ENCODE results near the gene UNC45A. TPM values are rescaled to one million over a fixed set of nuclear protein-coding genes. Genes with fewer than 3 reads are reported as not detected.

Gene UNC45A
- total and polyA plus RNA-seq, 2 of the 13 experiments (the other 11 are each of a cell fraction or from before 2014, with no cell fraction given) = 33.8 to 39.7 TPM

DNA sequence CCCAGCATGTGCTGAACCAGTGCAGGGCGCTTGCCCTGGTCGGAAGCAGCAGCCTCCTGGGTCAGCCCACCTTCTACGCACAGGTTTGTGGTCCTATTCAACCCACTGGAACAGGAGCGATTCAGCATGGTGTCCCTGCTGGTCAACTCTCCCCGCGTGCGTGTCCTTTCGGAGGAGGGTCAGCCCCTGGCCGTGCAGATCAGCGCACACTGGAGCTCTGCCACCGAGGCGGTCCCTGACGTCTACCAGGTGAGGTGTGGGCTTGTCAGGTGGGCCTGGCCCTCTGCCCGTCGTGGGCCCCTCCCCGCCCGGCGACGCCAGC, 23.8 kb upstream of the UNC45A start (continued):
- TF ChIP-seq ZNF574 (CRISPR knock-in tag; IDR thresholded peaks at IDR 0.05) (no peak), ZNF274 (CRISPR knock-in tag; IDR thresholded peaks at IDR 0.05) (no peak), ZBTB42 (CRISPR knock-in tag; IDR thresholded peaks at IDR 0.05) (no peak), RFXAP (CRISPR knock-in tag; IDR thresholded peaks at IDR 0.05; ENCODE audit: borderline replicate concordance) (no peak)
- TF ChIP-seq, protein P1, sequence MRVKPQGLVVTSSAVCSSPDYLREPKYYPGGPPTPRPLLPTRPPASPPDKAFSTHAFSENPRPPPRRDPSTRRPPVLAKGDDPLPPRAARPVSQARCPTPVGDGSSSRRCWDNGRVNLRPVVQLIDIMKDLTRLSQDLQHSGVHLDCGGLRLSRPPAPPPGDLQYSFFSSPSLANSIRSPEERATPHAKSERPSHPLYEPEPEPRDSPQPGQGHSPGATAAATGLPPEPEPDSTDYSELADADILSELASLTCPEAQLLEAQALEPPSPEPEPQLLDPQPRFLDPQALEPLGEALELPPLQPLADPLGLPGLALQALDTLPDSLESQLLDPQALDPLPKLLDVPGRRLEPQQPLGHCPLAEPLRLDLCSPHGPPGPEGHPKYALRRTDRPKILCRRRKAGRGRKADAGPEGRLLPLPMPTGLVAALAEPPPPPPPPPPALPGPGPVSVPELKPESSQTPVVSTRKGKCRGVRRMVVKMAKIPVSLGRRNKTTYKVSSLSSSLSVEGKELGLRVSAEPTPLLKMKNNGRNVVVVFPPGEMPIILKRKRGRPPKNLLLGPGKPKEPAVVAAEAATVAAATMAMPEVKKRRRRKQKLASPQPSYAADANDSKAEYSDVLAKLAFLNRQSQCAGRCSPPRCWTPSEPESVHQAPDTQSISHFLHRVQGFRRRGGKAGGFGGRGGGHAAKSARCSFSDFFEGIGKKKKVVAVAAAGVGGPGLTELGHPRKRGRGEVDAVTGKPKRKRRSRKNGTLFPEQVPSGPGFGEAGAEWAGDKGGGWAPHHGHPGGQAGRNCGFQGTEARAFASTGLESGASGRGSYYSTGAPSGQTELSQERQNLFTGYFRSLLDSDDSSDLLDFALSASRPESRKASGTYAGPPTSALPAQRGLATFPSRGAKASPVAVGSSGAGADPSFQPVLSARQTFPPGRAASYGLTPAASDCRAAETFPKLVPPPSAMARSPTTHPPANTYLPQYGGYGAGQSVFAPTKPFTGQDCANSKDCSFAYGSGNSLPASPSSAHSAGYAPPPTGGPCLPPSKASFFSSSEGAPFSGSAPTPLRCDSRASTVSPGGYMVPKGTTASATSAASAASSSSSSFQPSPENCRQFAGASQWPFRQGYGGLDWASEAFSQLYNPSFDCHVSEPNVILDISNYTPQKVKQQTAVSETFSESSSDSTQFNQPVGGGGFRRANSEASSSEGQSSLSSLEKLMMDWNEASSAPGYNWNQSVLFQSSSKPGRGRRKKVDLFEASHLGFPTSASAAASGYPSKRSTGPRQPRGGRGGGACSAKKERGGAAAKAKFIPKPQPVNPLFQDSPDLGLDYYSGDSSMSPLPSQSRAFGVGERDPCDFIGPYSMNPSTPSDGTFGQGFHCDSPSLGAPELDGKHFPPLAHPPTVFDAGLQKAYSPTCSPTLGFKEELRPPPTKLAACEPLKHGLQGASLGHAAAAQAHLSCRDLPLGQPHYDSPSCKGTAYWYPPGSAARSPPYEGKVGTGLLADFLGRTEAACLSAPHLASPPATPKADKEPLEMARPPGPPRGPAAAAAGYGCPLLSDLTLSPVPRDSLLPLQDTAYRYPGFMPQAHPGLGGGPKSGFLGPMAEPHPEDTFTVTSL (CRISPR knock-in tag; IDR thresholded peaks at IDR 0.05; ENCODE audit: borderline replicate concordance) = no peak

All from HepG2 (cell line).